ENCODE measurements around the gene KRT5.
"Not testable (repeated sequence)": the region's sequence is repeated elsewhere in the genome, so short reads cannot be mapped to it uniquely, and the experiment has no call there.

KRT5 gene

DNA sequence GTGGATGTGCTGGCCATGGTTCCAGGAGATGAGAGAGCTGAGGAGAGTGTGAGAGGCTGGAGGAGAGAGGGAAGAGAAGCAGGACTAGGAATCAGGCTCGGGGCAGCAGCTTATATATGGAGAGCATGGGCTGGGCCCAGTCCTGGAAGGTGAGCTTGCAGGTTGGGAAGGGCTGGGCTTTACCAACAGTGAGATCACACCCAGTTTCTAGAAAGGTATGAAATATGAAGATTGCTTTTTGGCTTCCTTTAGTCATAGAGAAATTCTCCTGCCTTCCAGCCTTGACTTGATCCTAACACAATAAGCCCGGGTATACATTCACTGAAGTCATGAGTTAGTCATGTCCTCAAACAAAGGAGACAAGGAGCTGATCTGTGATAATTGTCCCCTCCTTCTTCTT lies 27.0 kb downstream of the KRT5 start, which contains the start of gene KRT6A:
Gene KRT6A (minus strand): TSS at position 86 of the 400 bp plus-strand sequence. CDS start 69 bp downstream, at position 17.
- TF ChIP-seq, protein P1, sequence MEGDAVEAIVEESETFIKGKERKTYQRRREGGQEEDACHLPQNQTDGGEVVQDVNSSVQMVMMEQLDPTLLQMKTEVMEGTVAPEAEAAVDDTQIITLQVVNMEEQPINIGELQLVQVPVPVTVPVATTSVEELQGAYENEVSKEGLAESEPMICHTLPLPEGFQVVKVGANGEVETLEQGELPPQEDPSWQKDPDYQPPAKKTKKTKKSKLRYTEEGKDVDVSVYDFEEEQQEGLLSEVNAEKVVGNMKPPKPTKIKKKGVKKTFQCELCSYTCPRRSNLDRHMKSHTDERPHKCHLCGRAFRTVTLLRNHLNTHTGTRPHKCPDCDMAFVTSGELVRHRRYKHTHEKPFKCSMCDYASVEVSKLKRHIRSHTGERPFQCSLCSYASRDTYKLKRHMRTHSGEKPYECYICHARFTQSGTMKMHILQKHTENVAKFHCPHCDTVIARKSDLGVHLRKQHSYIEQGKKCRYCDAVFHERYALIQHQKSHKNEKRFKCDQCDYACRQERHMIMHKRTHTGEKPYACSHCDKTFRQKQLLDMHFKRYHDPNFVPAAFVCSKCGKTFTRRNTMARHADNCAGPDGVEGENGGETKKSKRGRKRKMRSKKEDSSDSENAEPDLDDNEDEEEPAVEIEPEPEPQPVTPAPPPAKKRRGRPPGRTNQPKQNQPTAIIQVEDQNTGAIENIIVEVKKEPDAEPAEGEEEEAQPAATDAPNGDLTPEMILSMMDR (IDR thresholded peaks at IDR 0.05; ENCODE audit: control extremely low read depth, extremely low read depth, low read depth, missing control alignments) = no peak
- CTCF ChIA-PET = interaction anchor here (1.4 kb wide), 2 partner anchors 15 to 18 kb away, joined by 3 read pairs; no protein-coding TSS in a partner anchor
- no peak for DNase-seq (ENCODE audit: extremely low spot score)
- POLR2A ChIA-PET = no interaction called here

- DNase-seq (ENCODE audit: extremely low spot score); POLR2A ChIA-PET; CTCF ChIA-PET: not testable (repeated sequence)
Measured at GRCh38 chr12:52492405-52492804, 27.8 kb downstream of the KRT5 start.

- POLR2A ChIA-PET; CTCF ChIA-PET; DNase-seq (ENCODE audit: extremely low spot score): not testable (repeated sequence)
Measured at GRCh38 chr12:52491495-52491894, 28.7 kb downstream of the KRT5 start.

GRCh38 chr12:52488736-52489135 lies 31.5 kb downstream of the KRT5 start:
- no peak for DNase-seq (ENCODE audit: extremely low spot score)
- CTCF ChIA-PET = interaction anchor here (1.5 kb wide), 1 partner anchor 8 kb away, joined by 3 read pairs; no protein-coding TSS in a partner anchor
- POLR2A ChIA-PET = no interaction called here
- TF ChIP-seq, protein P1 (IDR thresholded peaks at IDR 0.05; ENCODE audit: control extremely low read depth, extremely low read depth, low read depth, missing control alignments) = no peak

DNA sequence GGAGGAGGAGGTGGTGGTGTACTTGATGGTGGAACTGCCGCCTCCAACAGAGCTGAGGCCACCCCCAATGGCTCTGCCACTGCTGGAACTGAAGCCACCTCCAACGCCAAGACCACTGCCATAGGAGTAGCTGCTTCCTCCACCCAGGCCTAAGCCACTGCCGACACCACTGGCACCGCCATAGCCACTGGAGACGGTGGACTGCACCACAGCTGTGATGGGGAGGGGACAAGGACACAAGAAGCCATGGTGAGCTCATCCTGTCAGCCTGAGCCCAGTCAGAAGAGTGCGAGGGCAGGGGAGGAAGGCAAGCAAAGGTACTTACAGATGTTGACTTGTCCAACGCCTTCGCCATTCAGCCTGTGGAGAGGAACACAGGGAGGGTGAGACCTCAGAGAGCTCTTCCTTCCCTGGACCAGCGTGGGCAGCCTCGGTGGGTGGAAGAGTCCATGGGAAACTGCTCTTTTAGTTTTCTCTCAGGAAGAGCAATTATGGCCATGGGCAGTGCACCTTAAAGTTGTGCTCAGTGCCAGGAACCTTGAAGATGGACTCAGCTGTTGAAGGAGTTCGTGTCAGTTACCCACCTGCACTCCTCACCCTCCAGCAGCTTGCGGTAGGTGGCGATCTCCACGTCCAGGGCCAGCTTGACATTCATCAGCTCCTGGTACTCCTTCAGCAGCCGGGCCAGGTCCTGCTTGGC lies 32.3 kb downstream of the KRT5 start:
- CTCF ChIA-PET; POLR2A ChIA-PET; DNase-seq (ENCODE audit: extremely low spot score): not testable (repeated sequence)

DNA sequence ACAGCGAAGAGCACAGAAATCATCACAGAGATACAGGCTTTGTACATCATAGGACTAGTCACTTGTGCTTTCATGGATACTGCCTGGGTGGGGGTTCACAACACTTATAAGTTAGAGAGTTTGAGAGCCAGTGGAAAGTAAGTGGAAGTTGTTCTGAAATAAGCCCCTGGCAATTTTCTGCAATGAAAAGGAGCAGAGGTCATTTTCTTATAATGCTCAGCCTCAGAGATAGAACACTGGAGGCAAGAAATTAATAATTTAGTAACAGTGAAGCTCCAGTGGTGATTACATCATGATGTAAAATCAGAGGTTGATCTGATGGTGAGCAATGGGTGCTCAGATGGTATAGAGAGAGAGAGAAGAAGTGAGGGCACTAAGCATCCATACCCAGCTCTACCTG lies 33.0 kb downstream of the KRT5 start:
- ChIA-PET CTCF (no interaction called here), POLR2A (no interaction called here)
- TF ChIP-seq, protein P1 (IDR thresholded peaks at IDR 0.05; ENCODE audit: control extremely low read depth, extremely low read depth, low read depth, missing control alignments) = no peak
- no peak for DNase-seq (ENCODE audit: extremely low spot score)

- TF ChIP-seq, protein P1 (IDR thresholded peaks at IDR 0.05; ENCODE audit: control extremely low read depth, extremely low read depth, low read depth, missing control alignments) = no peak
- ChIA-PET POLR2A (no interaction called here), CTCF (no interaction called here)
- no peak for DNase-seq (ENCODE audit: extremely low spot score)
Measured at GRCh38 chr12:52486166-52487105, 33.8 kb downstream of the KRT5 start.

- DNase-seq (ENCODE audit: extremely low spot score) = no peak
- ChIA-PET POLR2A (no interaction called here), CTCF (interaction anchor here (1.4 kb wide), 1 partner anchor 9 kb away, joined by 3 read pairs; no protein-coding TSS in a partner anchor)
- TF ChIP-seq, protein P1 (IDR thresholded peaks at IDR 0.05; ENCODE audit: control extremely low read depth, extremely low read depth, low read depth, missing control alignments) = no peak
Measured at GRCh38 chr12:52480073-52480472, 40.1 kb downstream of the KRT5 start.
